GM19324 (cell line): ENCODE results near the gene PTPRT.

Experiments
- ATAC-seq: cut with Tn5 transposase; IDR thresholded peaks from one replicate; pipeline ENCODE4 v1.9.1; 2021; ENCODE audit warnings: mild to moderate bottlenecking, moderate library complexity; ENCODE audit not compliant: unreplicated experiment, low FRiP score

The PTPRT gene

GRCh38 chr20:43189554-43190331, at the start of gene PTPRT:
Gene PTPRT (minus strand): TSS chr20:43189906. CDS start chr20:43189733, 173 bp downstream.
- ATAC-seq, result no peak

GRCh38 chr20:43238833-43239232, 49.1 kb upstream of the PTPRT start:
- ATAC-seq, result no peak

GRCh38 chr20:43238266-43238665, 48.6 kb upstream of the PTPRT start:
- no peak for ATAC-seq

GRCh38 chr20:43237651-43238168, 48.0 kb upstream of the PTPRT start:
- ATAC-seq, result no peak

GRCh38 chr20:43235998-43236397, 46.3 kb upstream of the PTPRT start:
- ATAC-seq, result no peak

GRCh38 chr20:43231829-43232228, 42.1 kb upstream of the PTPRT start:
- ATAC-seq, result no peak

GRCh38 chr20:43229696-43230095, 40.0 kb upstream of the PTPRT start:
- no peak for ATAC-seq

GRCh38 chr20:43220612-43221011, 30.9 kb upstream of the PTPRT start:
- no peak for ATAC-seq

GRCh38 chr20:43210901-43211300, 21.2 kb upstream of the PTPRT start:
- no peak for ATAC-seq

GRCh38 chr20:43209831-43210230, 20.1 kb upstream of the PTPRT start:
- ATAC-seq, result no peak

GRCh38 chr20:43205699-43206098, 16.0 kb upstream of the PTPRT start:
- ATAC-seq, result no peak

- ATAC-seq, result no peak
Measured at GRCh38 chr20:43202100-43202499, 12.4 kb upstream of the PTPRT start.

GRCh38 chr20:43198607-43199006, 8.9 kb upstream of the PTPRT start:
- ATAC-seq, result no peak

GRCh38 chr20:43196243-43196642, 6.5 kb upstream of the PTPRT start:
- no peak for ATAC-seq

- no peak for ATAC-seq
Measured at GRCh38 chr20:43194137-43194536, 4.4 kb upstream of the PTPRT start.

GRCh38 chr20:43193443-43193842, 3.7 kb upstream of the PTPRT start:
- ATAC-seq, result no peak

GRCh38 chr20:43191946-43192863, 2.5 kb upstream of the PTPRT start:
- ATAC-seq, result no peak

- no peak for ATAC-seq
Measured at GRCh38 chr20:43191143-43191542, 1.4 kb upstream of the PTPRT start.

- ATAC-seq, result no peak
Measured at GRCh38 chr20:43190332-43190953, 737 bp upstream of the PTPRT start.

- ATAC-seq, result no peak
Measured at GRCh38 chr20:43188861-43189553, 699 bp downstream of the PTPRT start.
